Mucosa of rectum (tissue), 2 donors: ENCODE results near the gene CEP128.

ENCODE experiments used
- H3K27ac ChIP-seq, 2 donors: one replicate each; pipeline ENCODE4 v1.7.0; 2013; ENCODE audit warnings: inconsistent platforms in 2 of 2, low read depth in 2 of 2, low read length in 2 of 2
- H3K27me3 ChIP-seq, 2 donors: one replicate each; pipeline ENCODE4 v1.7.0; 2013; ENCODE audit warnings: low read length in 2 of 2; ENCODE audit not compliant: control insufficient read depth in 2 of 2, insufficient read depth in 2 of 2
- H3K36me3 ChIP-seq, 2 donors: one replicate each; pipeline ENCODE4 v1.7.0; 2013; ENCODE audit warnings: low read length in 2 of 2; ENCODE audit not compliant: control insufficient read depth in 2 of 2, insufficient read depth in 2 of 2
- H3K4me1 ChIP-seq, 2 donors: one replicate each; pipeline ENCODE4 v1.7.0; 2013; ENCODE audit warnings: low read length in 2 of 2, mild to moderate bottlenecking in 1 of 2; ENCODE audit not compliant: control insufficient read depth in 2 of 2, insufficient read depth in 2 of 2
- H3K4me3 ChIP-seq, 2 donors: one replicate each; pipeline ENCODE4 v1.7.0; 2013; ENCODE audit warnings: low read length in 2 of 2
- H3K9ac ChIP-seq, 2 donors: one replicate each; pipeline ENCODE4 v1.7.0; 2013; ENCODE audit warnings: low read length in 2 of 2, low read depth in 1 of 2, mild to moderate bottlenecking in 1 of 2
- H3K9me3 ChIP-seq, 2 donors: one replicate each; pipeline ENCODE4 v1.7.0; 2013; ENCODE audit warnings: low read length in 2 of 2; ENCODE audit not compliant: control insufficient read depth in 2 of 2
- donor health status: healthy.
- donor health status: Normal muscosa, but diverticular disease.

CEP128 gene

GRCh38 chr14:80608563-80608962, 333.0 kb downstream of the CEP128 start:
- Histone ChIP-seq H3K9me3 (no peaks in the 10 kb centered on the region), H3K4me1 (no peaks in the 10 kb centered on the region), H3K9ac (no peak overlapping the region), H3K27me3 (no peaks in the 10 kb centered on the region), H3K4me3 (no peak overlapping the region), H3K36me3 (no peaks in the 10 kb centered on the region), H3K27ac (no peak overlapping the region)

- Histone ChIP-seq H3K4me3 (no peak overlapping the region), H3K9ac (no peak overlapping the region), H3K9me3 (no peaks in the 10 kb centered on the region), H3K36me3 (no peaks in the 10 kb centered on the region), H3K27me3 (no peaks in the 10 kb centered on the region), H3K27ac (no peak overlapping the region), H3K4me1 (no peaks in the 10 kb centered on the region)
These were observed 333.9 kb downstream of the CEP128 start for GRCh38 chr14:80607430-80608190.

GRCh38 chr14:80606347-80606772, 335.2 kb downstream of the CEP128 start:
- no peaks in the 10 kb centered on the region for H3K9me3 ChIP-seq
- H3K4me3 ChIP-seq, result no peak overlapping the region
- no peaks in the 10 kb centered on the region for H3K27me3 ChIP-seq
- H3K27ac ChIP-seq, result no peak overlapping the region
- H3K36me3 ChIP-seq, result no peaks in the 10 kb centered on the region
- no peak overlapping the region for H3K9ac ChIP-seq
- H3K4me1 ChIP-seq, result no peaks in the 10 kb centered on the region

GRCh38 chr14:80605536-80605935, 336.0 kb downstream of the CEP128 start:
- H3K9me3 ChIP-seq, result no peaks in the 10 kb centered on the region
- no peaks in the 10 kb centered on the region for H3K27me3 ChIP-seq
- H3K4me1 ChIP-seq, result no peaks in the 10 kb centered on the region
- no peak overlapping the region for H3K9ac ChIP-seq
- no peak overlapping the region for H3K27ac ChIP-seq
- no peak overlapping the region for H3K4me3 ChIP-seq
- no peaks in the 10 kb centered on the region for H3K36me3 ChIP-seq

GRCh38 chr14:80602946-80603345, 338.6 kb downstream of the CEP128 start:
- Histone ChIP-seq H3K27ac (no peak overlapping the region), H3K4me1 (no peaks in the 10 kb centered on the region), H3K9me3 (no peaks in the 10 kb centered on the region), H3K36me3 (no peaks in the 10 kb centered on the region), H3K4me3 (no peak overlapping the region), H3K27me3 (no peaks in the 10 kb centered on the region), H3K9ac (no peak overlapping the region)

- H3K27ac ChIP-seq, result no peak overlapping the region
- no peaks in the 10 kb centered on the region for H3K9me3 ChIP-seq
- no peaks in the 10 kb centered on the region for H3K27me3 ChIP-seq
- H3K4me1 ChIP-seq, result no peaks in the 10 kb centered on the region
- no peak overlapping the region for H3K4me3 ChIP-seq
- no peaks in the 10 kb centered on the region for H3K36me3 ChIP-seq
- H3K9ac ChIP-seq, result no peak overlapping the region
These were observed 354.3 kb downstream of the CEP128 start for GRCh38 chr14:80587096-80587724.

- Histone ChIP-seq H3K9me3 (no peaks in the 10 kb centered on the region), H3K36me3 (no peaks in the 10 kb centered on the region), H3K4me1 (no peaks in the 10 kb centered on the region), H3K9ac (no peak overlapping the region), H3K27me3 (no peaks in the 10 kb centered on the region), H3K27ac (no peak overlapping the region), H3K4me3 (no peak overlapping the region)
These were observed 355.4 kb downstream of the CEP128 start for GRCh38 chr14:80586131-80586530.

- Histone ChIP-seq H3K36me3 (no peaks in the 10 kb centered on the region), H3K9ac (no peak overlapping the region), H3K27ac (no peak overlapping the region), H3K4me1 (no peaks in the 10 kb centered on the region), H3K27me3 (no peaks in the 10 kb centered on the region), H3K4me3 (no peak overlapping the region), H3K9me3 (no peaks in the 10 kb centered on the region)
These were observed 356.1 kb downstream of the CEP128 start for GRCh38 chr14:80585506-80585835.

GRCh38 chr14:80584744-80585505, 356.6 kb downstream of the CEP128 start:
- no peaks in the 10 kb centered on the region for H3K9me3 ChIP-seq
- no peaks in the 10 kb centered on the region for H3K36me3 ChIP-seq
- no peaks in the 10 kb centered on the region for H3K27me3 ChIP-seq
- no peaks in the 10 kb centered on the region for H3K4me1 ChIP-seq
- no peak overlapping the region for H3K4me3 ChIP-seq
- no peak overlapping the region for H3K9ac ChIP-seq
- H3K27ac ChIP-seq, result no peak overlapping the region

GRCh38 chr14:80577599-80577998, 363.9 kb downstream of the CEP128 start:
- Histone ChIP-seq H3K36me3 (no peaks in the 10 kb centered on the region), H3K27ac (no peak overlapping the region), H3K9me3 (no peaks in the 10 kb centered on the region), H3K27me3 (no peaks in the 10 kb centered on the region), H3K4me3 (no peak overlapping the region), H3K4me1 (no peaks in the 10 kb centered on the region), H3K9ac (no peak overlapping the region)
